LoVo (cell line): ENCODE data around the gene SCAMP5.

Experiments used
- DNase-seq: peaks from one replicate; pipeline ENCODE4 v3.0.0-alpha.2; 2016; ENCODE audit warnings: low spot score

SCAMP5 gene, protein sequence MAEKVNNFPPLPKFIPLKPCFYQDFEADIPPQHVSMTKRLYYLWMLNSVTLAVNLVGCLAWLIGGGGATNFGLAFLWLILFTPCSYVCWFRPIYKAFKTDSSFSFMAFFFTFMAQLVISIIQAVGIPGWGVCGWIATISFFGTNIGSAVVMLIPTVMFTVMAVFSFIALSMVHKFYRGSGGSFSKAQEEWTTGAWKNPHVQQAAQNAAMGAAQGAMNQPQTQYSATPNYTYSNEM

DNA sequence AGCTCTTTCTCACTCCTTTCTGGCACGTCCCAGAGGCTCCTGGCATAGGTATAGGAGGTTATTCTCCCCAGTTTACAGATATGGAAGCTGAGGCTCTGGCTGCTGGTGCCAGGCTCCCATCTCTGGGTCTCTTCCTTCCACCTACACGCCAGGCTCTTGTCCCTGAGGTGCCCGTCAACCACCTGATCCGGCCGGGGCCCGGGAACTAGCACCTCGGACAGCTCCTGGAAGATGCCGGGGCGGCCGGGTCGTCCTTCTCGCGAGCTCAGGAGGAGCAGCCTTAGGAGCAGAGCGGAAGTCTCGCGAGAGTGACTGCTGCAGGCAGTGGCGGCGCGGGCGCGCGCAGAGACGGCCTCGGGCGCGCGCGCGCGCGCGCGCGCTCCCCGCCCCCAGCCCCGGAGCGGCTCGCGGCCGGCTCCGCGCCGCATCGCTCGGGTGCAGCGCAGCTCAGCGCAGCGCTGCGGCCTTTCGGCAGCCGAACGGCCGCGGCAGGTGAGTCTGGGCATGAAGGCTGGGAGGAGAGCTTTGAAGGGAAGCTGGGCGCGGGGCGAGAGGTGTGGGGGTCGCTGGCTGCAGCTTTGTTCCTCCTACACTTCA, at the start of gene SCAMP5:
Gene SCAMP5, plus strand, starts transcription at position 382 of the 597 bp plus-strand sequence. CDS start 16,277 bp downstream, outside the sequence.
- DNase-seq = peak; percentile 96

DNA sequence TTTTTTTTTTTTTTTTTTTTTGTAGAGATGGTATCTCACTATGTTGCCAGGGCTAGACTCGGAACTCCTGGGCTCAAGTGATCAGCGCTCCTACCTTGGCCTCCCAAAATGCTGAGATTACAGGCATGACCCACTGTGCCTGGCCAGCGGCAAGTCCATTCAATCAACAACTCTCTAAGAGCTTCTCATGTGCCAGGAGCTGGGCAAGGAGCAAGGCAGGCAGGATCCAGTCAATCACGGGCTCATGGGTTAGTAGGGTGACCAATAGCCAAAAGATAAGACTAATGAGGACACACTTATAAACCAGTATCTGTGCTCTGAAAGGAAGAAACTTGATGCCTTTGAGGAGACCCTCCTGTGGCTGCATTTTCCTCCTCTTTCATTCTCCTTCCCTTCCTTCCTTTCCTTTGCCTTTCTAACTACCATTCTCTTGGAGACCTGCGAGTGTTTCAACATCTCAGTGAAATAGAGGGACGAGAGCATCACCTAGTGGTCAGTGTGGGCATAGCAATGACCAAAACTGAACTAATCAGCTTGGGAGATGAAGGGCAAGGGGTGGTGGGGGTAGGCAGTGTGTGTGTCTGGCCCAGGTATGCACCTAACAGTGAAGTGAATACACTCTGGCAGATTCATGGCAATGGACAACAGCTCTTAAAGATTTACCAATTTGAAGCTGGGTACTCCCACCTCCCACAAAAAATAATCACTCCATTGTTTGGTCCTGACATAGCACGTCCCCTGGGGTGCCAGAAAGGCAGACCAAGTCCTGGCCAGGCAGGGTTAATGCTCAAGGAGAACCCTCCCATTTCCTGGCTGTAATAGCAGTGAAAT, 45.1 kb upstream of the SCAMP5 start:
- DNase-seq = peak; percentile 74

DNA sequence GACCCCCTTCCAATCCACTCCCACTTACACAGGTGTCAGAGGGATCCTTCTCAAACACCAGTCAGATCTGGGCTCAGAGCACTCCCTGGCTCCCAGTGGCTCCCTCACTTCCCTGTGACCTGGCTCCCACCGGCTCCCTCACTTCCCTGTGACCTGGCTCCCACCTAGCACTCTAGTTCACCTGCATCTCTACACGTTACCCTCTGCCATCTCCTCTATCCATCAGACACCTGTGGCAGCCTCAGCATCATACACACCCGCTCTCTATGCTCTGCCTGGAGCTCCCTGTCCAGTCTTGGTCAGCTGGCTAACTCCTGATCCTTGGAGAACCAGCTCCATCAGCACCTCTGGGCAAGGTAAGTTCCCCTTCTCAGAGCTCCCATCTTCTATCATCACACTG, 44.4 kb upstream of the SCAMP5 start:
- no peak for DNase-seq

DNA sequence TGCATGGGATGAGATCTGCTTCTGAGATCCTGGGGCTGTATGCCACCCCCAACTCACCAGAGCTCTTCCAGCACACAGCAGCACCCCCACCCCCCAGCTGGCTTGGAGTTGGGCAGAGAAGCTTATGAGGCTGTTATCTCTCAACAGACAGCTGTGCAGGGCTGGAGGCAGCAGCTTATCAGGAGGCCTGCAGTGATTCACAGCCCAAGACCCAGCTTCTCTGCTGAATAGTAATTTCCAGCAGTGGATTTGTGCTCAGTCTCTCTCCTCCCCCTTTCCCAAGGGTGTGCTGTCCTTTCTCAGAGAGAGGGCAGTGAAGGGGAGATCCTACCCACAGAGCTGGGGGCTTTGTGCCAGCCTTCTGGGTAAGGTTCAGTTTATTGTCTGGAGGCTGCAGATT, 40.8 kb upstream of the SCAMP5 start:
- no peak for DNase-seq

DNA sequence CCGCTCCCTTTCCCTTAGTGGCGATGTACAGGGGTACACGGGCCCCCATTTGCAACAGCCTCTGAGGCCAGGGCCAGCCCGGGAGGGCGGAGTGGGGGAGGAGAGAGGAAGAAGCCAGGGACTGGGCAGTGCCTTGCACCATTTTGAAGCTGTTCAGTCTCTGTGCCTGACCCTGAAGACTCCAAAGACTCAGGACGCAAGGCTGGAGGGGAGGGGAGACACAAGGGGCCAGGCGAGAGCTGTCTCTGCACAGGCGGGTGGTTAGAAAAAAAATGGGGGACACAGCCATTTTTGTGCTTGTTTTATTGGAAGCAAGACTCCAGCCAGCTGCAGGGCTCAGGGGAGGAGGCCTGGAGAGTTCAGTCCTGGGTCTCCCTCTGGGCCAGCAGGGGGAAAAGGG, 40.3 kb upstream of the SCAMP5 start:
- DNase-seq = no peak

DNA sequence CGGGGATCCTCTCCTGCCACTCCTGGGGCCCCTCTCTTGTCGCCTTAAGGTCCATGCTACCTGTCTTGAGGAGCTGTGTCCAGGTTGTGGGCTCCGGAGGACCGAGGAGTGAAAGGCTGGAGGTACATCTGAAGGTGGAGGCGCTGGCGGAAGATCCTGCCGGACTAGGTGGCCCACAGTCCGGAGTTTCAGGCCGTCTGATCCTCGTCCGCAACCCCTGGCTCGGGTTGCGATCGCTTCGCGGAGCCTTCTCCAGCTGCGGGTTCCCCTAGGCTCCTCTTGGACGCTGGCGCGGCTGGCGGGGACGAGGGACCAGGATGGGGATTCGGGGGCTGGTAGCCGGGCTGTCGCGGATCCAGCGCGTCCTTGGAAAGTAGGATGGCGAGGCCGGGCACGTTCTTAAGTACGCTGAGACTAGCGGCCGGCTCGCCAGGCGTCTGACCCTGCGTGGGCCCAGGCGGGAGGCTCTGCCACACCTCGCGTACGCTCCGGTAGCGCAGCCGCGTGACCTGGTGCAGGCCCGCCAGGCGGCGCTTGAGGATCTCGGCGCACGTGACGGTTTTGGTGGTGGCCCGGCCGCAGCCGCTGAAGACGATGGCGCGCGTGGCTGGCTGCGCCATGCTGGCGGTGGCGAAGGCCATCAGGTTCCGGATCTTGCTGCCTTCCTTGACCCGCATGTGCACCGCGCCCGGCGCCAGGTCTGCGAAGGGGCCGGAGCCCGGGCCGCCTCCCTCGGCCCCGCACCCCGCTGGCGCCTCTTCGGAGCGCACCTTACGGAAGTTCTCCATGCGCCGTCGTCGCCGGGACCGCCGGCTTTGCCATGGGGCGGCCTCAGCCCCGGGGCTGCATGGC, 39.3 kb upstream of the SCAMP5 start:
- DNase-seq = peak; percentile 91

DNA sequence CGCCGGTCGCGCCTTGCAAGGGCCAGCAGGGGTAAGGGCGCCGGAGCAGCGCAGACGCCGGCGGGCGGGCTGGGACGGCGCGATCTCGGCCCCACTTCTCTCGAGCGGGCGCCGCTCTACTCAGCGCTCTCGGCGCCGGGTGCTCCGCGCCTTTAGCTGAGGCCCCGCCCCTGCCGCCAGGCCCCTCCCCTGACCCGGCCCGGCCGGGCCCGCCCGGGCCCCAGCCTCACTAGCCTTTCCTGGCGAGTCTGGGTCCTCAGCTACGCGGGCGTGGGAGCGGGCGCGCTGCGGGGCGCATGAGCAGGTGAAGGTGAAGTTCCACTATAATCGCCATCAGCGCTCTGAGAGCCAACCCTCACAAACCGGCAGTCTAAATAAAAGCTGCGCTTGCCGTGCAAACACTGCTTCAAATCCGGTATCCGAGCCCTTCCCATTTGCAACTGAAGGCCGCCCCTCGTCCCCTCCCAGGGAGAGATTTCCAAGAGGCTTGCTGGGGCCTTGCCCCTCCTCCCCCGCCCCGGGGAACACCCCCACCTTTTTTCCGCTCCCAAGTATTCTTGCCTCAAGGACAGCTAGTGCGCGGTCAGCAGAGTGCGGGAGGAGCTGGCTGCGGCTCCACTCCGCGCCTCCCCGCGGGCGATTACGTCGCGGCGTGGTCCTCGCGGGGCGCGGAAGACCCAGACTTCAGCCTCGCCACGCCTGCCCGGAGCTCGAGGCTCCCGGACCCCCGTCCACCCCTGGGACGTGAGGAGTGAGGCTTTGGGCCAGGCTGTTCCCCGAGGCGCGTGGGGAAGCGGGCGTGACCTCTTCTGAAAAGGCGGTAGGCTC, 38.5 kb upstream of the SCAMP5 start, which contains the start of gene RPP25:
Gene RPP25, minus strand, starts transcription at position 125 of the 828 bp plus-strand sequence. CDS start 189 bp downstream, outside the sequence.
- peak; percentile 88 for DNase-seq

DNA sequence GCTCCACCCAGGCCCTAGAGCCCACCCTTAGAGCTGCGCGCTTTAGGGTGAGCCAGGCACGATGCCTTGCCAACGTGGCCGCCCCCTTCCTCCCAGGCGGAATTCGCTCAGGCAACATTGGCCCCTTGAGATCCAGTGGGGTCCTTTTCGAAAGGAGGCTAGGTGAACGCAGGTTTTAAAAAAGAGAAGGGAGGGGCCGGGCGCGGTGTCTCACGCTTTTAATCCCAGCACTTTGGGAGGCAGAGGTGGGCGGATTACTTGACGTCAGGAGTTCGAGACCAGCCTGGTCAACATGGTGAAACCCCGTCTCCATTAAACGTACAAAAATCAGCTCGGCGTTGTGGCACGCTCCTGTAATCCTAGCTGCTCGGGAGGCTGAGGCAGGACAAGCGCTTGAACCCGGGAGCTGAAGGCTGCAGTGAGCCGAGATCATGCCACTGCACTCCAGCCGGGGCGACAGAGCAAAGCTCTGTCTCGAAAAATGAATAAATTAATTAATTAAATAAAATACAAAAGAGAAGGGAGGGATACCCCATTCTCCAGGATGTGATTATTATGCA, 37.8 kb upstream of the SCAMP5 start:
- DNase-seq = no peak

DNA sequence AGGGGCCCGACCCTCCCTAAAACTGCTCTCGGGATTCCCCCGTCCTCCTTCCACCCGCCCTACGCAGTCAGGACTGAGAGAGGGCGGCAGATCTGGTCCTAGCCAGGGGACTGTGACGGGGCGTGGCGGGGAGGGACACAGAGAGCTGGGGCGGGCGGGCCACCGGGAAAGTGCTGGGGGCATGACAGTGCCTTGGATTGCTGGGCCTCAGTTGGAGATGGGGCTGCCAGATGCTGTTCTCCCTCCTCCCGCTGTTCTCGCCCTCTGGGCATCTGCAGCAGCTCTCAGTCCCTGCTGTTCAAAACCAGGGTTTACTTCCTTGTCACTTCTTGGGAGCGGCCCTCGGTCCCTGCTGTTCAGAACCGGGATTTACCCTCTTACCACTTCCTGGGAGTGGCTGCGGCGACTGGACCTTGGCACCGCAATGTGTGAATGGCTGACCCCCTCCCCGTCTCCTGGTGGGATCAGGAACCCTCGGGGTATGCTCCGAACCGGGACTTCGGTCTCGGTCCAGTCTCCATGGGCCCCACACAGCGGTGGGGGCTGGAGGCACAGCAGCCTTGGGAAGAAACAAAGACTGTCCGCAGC, 36.9 kb upstream of the SCAMP5 start:
- DNase-seq = peak; percentile 87

DNA sequence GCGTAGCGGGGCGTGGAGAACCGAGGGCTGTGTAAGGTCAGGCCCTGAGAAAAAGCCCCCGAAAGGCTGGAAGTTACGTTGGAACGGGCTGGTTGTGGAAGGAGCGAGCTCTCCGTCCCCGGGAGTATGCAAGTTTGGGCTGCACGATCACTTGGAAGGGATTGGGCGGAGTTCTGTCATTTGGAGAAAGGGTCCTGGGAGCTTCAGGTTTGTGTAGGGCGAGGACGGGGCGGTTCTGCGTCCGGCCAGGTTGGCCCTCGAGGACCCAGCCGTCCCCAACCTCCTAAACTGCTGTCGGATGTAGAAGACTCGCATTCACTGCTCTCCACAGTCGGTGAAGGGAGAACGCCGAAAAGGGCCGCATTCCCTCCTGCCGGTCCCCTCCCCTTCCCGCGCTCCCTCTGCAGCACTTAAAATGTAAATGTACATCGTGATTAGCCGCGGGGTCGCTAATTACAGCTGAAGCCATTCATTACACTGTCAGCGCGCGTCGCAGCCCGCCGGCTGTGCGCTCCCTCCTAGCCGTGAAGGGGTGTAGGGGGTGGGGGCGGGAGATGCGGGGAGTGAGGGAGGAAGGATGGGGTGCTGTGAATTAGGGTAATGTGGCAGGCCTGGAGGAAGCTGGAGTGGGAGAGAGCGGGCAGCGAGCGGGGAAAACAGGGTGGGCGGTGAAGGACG, 36.3 kb upstream of the SCAMP5 start:
- DNase-seq = no peak

DNA sequence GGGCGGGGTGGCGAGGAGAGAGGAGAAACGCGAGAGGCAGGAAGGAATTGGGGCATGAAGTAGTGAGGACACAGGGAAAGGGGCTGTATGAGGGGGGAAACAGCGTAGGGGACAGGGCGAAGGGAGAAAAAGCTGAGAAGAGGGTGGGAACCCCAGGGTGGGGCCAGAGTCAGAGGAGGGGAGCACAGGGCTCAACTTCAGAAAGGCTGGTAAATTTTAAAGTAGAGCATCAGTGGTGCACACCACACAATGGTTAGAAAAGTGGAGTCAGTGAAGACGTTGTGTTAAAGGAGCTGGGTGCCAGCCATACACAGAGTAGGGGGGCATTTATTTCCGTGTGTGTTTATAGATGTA, 35.8 kb upstream of the SCAMP5 start:
- no peak for DNase-seq

DNA sequence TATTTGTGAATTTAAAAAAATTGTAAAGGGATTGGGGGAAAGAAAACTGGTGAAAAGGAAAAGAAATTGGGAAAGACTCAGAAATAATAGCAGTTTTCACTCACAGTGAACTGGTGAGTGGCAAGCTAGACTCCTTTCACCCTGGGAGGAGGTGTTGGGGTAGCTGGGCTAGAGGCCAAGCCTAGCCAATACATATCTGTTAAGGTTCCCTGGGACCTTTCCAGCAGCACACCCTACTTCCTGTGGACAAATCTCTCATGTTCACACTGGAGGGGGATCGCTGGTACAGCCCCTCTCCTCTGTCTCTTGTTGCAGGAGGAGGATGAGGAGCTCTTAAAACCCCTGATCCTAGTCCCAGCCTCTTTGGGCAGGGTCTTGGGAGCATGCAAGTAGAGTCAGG, 35.1 kb upstream of the SCAMP5 start:
- no peak for DNase-seq

DNA sequence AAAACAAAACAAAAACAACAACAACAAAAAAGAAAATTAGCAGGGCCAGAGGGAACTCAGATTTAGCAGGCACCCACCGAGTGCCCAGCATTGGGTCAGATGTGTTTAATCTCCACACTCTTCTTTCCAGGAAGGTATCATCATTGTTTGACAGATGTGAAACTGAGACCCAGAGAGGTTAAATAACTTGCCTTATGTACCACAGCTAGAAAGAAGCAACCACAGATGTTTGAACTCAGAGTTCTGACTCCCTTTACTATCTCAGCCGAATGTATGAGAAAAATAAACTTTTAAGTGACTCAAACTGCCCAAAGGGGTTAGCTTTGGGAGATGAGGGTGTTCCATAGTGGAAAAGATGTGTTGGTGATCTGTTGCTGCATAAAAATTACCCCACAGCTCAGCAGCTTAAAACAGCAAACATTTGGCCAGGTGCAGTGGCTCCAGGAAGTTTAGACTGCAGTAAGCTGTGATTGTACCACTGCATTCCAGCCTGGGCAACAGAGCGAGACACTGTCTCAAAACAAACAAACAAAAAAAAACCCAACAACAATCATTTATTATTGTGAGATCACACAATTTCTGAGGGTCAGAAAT, 34.3 kb upstream of the SCAMP5 start:
- no peak for DNase-seq

DNA sequence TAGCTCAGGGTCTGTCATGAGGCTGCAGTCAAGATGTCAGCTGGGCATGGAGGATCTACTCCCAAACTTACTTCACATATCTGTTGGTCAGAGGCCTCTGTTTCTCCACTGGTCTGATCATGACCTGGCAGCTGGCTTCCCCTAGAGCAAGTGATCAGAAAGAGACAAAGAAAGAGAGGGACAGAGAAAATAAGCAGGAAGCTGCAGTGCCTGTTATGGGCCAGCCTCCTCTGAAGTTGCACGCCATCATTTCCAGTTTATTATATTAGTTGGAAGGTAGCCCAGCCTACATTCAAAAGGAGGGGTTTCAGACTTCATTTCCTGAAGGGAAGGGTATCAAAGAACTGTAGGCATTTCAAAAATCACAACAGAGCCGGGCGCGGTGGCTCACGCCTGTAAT, 33.7 kb upstream of the SCAMP5 start:
- no peak for DNase-seq

DNA sequence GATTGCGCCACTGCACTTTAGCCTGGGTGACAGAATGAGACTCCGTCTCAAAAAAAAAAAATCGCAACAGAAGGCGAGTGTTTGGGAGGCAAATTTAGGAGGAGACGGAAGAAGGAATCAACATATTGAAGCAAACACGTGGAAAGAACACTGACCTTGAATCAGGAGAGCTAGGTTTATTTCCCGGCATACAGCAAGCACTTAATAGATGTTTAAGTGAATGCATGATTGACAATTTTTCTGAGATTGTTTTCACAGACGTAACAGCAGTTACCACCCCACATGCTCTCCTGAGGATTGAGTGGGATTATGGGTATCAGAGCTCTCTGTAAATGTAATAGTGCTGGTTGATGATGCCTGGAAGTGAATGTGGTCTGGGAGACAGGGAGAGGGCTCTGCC, 33.1 kb upstream of the SCAMP5 start:
- DNase-seq = no peak

DNA sequence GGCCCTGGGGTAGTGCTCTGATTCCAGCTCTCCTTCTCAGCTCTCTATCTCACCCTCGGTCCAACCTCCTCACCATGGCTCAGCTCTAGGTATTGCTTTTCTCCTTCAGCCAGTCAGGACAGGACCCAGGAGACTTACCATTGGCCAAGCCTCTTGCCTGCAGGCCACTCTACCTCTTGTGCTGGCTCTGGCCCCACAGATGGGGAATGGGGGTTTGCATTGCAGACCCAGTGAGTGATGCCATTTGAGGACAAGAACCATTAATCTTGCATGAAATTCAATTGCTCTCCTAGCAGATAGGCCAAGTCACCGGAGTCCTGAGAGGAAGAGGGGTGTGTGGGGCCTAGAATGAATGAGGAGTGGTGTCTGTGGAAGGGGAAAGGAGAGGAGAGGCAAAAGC, 32.7 kb upstream of the SCAMP5 start:
- DNase-seq = no peak

DNA sequence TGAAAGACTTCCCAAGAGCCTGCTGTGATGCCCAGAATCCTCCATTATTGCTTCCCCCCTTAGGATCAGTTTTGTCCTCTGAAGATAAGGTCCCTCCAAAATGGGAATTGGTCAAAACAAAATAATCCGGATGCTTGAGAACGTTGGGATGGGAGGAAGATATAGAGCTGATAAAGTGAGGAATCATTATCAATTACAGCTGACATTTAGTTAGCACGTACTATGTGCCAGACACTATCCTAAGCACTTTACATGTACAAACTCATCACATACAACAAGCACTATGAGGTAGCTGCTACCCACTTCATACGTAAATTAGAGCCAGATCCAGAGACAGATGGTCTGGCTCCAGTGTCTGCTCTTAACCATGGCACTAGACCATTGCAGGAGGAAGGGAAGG, 32.1 kb upstream of the SCAMP5 start:
- no peak for DNase-seq

DNA sequence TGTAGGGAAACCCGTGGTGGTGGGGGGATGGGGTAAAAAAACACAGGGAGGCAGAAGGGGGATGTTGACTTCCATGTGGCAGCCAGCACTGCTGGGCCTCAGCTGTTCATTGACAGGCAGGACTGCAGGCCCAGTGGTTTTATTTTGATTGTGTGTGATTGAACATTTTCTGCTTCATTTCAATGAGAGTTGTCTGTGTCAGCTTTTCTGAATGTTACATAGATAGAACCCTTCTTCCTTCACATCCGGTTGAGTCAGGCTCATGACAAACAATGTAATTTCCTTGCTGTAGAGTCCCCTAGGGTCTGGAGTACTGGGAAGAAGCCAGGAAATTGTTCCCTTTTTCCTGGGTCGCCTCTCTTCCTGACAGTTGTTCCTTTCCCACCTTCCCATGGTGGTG, 30.6 kb upstream of the SCAMP5 start:
- no peak for DNase-seq

DNA sequence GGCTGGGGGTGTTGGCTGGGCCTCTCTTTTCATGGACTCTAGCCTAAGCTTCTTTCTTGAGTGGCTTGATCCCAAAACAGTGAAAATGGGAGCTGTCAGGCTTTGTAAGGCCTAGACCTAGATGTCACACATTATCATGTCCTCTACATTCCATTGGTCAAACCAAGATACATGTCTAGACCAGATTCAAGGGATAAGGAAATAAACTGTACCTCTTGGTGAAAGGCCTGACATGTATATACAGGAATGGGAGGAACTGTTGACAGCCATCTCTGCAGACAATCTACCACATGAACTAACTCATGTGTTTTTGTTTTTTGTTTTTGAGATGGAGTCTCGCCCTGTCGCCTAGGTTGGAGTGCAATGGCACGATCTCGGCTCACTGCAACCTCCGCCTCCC, 27.7 kb upstream of the SCAMP5 start:
- DNase-seq = no peak

DNA sequence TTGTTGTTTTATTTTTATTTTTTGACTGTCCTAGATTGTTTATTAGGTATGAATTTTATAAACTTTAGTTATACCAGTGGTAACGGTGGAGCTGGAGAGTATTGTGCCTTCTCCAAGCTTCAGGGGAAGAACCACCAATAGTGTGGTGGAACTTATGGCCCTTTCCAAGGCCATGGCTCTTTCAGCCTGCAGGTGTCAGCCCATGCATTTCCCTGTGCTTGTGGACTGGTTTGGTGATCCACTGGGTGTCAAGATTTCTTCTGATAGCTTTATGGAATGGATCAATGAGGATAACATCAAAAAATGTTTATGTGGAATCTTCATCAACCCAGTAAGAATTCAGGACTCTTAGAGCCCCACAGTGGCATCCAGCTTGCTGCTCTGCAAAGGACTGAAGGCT, 19.2 kb upstream of the SCAMP5 start:
- DNase-seq = no peak
